Subcutaneous adipose tissue (tissue), 4 donors: Measurements from ENCODE around the gene CCN2. TPM values are rescaled to one million over a fixed set of nuclear protein-coding genes. Genes with fewer than 3 reads are reported as not detected.

ENCODE experiments used
- CTCF ChIP-seq: fragments of 450-650 bp; IDR thresholded peaks from one replicate; pipeline ENCODE4 v1.5.1; 2016; ENCODE audit warnings: low read depth, mild to moderate bottlenecking, control low read depth, antibody characterized with exemption, moderate library complexity
- total RNA-seq, 4 donors: library from RNA; depleted of rRNA; stranded (reverse); fragments of >200 nt; gene quantifications; one replicate each; pipeline ENCODE4 v1.1.0, GENCODE V29; 2016

Gene CCN2
- total RNA-seq, 4 donors from 2014 or later = 81.9 to 165 (median 112) TPM

DNA sequence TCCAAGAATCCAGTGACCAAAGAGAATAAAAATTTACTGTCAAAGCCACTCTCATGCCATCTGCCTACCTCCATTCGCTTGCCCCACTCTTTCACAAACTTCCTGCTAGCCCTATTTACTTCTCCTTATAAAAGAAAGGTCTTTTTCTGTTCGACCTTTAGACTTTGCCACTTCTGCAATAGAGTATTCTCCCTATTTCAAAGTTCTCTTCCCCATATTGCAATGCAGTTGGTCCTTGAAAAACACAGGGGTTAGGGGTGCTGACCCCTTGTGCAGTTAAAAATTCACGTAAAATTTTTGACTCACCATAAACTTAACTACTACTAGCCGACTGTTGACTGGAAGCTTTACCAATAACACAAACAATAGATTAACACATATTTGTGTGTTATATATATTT, 15.0 kb downstream of the CCN2 start:
- TF ChIP-seq CTCF = no peak

DNA sequence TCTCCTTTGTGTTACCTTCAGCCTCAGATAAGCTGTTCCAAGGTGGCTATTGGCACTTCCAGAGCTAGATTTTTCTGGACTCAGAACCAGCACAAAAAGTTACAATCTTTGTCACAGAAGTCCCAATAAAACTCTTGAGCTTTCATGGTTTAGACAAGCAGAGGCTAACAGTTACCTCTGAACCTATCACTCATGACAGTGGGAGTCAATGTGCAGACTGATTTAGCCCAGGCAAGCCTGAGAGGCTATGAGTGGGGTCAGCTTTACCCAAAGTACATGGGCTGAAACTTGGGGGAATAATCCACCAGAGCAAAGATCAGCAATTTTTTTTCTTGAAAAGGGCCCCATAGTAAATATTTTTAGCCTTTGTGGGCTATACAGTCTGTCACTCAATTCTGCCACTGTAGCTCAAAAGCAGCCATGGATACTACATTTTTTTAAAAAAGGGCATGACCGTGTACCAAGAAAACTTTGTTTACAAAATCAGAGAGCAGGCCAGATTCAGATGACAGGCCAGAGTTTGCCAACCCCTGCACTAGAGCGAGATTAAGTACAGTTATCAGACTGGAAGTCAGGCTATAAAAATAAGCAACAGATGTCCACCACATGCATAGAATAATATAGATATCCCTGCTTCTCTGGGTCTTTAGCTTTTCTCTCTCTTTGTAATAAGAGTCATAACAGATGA, 20.0 kb downstream of the CCN2 start:
- TF ChIP-seq CTCF = no peak

DNA sequence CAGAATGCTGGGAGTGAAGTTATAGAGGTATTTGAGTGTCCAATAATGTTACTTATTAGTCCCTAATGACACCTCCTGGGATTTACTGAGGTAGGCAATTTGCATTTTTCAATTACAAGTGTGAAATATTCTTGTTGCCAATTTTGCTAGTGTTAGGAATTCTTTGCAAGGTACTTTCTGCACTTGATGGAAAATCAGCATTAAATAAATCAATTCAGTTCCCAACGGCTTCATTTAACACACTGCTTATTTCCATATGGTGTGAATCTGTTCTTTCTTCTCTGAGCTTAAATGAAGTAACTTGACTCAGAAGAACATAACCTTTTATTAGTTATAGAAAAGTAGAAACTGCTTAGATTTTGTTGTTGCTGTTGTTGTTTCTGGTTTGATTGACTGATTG, 21.2 kb downstream of the CCN2 start:
- no peak for TF ChIP-seq CTCF

GRCh38 chr6:131929264-131929663, 21.9 kb downstream of the CCN2 start:
- TF ChIP-seq CTCF = no peak

DNA sequence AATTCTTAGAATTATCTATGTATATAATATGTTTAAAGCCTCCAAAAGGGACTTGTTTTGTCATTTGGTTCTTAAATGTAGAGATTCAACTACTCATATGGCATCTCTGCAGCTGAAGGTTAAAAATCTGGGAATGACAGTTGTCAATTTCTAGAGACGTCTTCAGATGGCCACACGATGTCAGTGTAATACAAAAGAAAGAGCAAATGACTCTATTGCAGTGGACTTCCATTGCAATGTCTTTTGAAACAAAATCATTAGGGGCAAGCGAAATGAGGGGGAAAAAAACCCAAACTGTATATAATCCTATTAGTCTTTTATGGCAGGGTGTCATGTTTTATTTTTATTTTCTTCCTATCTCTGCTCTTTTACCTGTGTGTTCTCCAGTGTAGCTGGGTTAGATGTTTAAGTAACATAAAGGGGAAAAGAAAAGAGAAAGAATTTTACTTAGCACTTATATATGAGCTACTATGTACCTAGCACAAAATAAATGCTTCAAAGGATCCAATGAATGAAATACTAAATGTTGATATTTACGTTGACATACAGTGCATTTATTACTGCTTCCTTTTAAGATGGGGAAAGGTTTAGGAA, 26.2 kb downstream of the CCN2 start:
- TF ChIP-seq CTCF = no peak

DNA sequence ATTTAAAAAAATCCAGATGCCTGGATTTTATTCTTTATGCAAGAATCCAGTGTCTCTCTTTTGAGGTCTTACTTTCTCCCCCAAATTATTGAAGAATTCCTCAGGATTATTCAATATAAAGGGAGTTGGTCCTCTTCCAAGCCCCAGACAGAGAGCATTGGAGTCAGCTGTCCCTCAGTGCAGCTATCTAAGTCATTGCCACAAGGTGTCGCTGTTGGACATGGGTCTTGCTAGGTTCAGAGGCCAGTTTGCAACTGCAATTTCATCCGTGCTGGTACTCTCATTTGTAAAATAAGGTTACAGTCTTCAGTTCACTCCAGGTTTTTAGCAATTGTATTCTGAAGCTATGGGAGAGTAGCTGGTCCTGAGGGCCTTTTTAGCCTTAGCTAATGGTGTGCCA, 27.8 kb downstream of the CCN2 start:
- no peak for TF ChIP-seq CTCF

DNA sequence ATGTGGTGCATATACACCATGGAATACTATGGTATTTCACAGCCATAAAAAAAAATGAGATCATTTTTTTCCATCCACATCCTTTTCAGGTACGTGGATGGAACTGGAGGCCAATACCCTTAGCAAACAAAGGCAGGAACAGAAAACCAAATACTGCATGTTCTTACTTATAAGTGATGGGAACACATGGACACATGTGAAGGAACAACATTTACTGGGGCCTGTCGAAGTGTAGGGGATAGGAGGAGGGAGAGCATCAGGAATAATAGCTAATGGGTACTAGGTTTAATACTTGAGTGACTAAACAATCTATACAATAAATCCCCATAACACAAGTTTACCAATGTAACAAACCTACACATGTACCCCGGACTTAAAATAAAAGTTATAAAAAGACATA, 30.5 kb downstream of the CCN2 start:
- no peak for TF ChIP-seq CTCF
